ENCODE measurements around the gene GNAI2.
"Not testable (repeated sequence)": the region's sequence is repeated elsewhere in the genome, so short reads cannot be mapped to it uniquely, and the experiment has no call there.

GNAI2 gene

DNA sequence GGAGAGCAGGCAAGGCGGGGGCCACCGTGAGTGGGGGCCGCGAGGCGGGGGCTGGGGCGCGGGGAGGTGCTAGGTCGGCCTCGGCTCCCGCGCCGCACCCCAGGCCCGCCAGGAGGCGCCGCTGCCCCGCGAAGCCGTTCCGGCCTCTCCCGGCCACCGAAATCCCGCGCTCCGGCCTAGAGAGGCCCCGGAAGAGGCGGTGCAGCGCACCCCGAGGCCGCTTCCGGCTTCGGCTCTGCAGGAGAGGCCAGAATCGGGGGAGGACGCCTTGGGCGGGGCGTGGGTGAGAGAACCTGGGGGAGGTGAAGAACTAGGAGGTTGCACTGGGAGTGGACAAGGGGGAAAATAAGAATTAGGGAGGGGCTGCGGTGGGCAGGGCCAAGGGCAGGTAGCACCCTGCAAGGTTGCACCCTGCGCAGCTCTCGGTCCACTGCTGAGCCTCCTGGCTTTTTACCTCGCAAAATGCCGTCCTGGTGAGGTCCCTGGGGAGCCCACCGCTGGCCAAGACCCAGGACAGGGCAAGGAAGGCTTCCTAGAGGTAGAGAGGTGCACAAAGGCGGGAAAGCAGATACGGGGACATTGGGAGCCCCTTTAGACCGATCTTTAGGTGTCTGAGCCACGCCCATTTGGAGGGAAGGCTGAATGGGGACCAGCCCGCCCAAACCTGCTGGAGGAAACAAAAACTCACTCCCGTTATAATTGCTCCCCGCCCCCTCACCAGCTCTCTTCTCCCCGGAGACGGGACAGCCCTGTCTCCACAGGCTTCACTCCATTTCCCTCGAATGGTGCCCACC lies 8.4 kb upstream of the GNAI2 start:
- FAIRE-seq = peak; percentile 86

DNA sequence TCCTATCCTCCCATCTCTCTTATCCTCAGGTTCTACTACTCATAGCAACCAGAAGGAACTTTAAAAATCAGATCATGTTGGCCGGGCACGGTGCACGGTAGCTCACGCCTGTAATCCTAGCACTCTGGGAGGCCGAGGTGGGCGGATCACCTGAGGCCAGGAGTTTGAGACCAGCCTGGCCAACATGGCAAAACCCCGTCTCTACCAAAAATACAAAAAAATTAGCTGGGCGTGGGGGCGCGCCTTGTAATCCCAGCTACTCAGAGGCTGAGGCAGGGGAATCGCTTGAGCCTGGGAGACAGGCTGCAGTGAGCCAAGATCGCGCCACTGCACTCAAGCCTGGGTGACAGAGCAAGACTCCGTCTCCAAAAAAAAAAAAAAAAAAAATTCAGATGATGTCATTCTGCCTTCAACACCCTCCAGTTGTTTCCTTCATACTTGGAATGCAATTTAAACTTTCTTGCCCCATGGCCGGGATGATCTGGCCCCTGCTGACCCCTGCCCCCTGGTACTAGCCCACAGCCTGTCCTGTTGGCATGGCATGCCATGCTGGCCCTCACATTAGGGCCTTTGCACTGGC lies 7.7 kb upstream of the GNAI2 start:
- not testable (repeated sequence) for FAIRE-seq

DNA sequence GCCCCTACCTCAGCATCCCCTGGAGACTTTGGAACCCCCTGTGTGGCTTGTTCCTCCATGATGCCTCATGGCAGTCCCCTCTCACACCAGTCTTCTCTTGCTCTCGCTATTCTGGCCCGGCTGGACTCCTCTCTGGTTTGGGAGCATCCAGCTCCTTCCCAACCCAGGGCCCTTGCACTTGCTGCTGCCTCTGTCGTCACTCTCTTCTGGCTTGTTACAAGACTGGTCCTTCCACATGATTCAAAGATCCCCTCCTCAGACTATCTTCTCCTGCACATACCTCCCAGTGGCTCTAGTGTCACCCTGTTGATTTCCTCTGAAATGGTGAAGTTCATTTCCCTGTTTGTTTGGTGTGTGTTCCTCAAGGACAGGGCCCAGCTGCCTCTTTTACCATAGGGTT lies 6.5 kb upstream of the GNAI2 start:
- no peak for FAIRE-seq

DNA sequence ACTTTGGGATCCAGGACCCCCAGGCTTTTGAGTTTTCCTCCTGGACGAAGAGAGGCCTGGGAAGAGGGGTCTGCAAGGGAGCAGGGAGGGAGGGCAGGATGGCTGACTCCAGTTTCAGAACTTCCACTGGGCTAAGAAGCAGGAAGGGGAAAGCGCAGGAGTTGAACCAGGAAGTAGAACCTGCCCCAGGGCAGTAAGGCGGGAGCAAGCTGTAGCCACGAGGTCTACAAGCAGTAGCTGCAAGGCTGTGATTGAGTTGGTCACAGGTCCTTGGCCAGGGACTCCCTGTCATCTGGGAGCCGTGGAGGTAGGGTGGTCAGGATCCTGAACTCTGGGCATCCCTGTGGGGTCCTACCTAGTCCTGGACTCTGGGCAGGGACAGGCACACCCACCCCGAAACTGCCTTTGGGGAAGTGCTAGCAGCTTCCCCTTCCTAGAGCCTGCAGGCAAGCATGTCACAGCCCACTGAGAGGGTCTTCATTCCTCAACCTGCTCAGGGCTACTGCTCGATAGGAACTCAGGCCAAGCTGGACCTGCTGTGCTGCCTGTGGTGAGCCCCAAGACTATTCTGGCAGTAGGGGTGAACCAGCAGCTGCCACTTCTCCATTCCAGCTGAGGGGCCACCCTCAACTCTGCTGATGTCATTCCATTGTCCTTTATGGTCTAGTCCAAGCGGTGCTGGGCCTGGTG lies 5.8 kb upstream of the GNAI2 start:
- no peak for FAIRE-seq

DNA sequence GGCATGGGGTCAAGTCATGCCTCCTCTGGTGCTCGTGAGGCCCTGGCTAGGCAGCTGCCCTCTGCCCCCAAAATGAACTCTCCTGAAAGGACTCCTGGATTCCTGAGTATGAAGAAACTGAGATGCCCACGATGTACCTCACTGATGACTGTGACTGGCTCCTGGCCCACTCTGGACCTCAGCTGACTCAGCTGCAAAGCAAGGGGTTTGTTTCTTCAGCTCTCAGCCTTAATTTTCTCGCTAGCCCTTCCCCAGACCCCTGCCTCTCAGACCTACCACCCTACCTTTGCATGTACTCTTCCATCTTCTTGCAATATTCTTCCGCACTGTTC lies 5.2 kb upstream of the GNAI2 start:
- FAIRE-seq = no peak

DNA sequence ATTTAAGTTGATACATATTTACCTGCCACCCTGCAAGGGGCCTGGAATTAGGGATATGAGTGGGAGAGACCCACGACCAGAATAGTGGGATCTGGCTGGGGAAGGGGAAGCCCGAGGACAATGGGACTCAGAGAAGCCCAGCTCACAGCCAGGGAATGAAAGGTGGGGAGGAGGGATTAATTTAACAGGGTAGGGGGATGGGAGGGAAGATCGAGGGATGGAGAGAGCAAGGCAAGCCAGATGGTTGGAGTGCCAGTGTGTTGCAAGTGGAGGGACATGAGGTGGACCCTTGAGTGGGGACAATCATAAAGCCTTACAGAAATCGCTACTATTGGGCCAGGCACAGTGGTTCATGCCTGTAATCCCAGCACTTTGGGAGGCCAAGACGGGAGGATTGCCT lies 4.4 kb upstream of the GNAI2 start:
- no peak for FAIRE-seq

DNA sequence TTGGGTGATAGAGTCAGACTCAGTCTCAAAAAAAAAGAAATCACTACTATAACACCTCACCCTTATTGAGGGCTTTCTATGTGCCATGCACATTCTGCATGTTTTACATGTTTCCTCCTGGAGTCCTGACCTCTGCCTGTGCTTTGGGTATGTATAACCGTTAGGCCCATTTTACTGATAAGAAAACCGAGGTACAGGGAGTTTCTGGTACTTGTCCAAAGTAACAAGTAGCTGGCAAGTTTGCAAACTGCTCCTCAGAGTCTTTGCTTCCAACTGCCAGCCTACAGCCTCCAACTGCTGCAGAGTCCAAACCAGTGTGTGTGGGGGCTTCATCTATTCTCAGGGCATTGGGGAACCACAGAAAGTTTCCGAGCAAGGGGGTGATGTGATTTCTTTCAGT lies 3.7 kb upstream of the GNAI2 start:
- no peak for FAIRE-seq

DNA sequence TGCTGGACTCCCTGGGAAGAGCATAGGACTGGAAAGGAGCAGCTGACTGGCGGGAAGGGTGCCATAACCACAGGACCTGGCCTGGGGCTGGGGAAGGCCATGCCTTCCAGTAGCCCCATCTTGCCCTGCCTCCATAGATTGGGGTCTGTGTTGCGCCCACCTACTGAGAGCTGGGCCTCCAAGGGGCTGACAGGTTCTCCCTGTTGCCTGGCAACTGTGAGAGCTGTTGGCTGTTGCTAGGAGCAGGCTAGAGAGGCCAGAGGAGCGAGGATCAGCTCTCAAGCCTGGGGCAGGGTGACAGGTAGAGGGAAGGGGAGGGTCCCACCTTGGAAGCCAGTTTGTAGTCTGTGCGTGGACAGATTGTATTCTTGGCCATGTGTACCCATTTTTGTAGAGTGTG lies 2.8 kb upstream of the GNAI2 start:
- FAIRE-seq = no peak

DNA sequence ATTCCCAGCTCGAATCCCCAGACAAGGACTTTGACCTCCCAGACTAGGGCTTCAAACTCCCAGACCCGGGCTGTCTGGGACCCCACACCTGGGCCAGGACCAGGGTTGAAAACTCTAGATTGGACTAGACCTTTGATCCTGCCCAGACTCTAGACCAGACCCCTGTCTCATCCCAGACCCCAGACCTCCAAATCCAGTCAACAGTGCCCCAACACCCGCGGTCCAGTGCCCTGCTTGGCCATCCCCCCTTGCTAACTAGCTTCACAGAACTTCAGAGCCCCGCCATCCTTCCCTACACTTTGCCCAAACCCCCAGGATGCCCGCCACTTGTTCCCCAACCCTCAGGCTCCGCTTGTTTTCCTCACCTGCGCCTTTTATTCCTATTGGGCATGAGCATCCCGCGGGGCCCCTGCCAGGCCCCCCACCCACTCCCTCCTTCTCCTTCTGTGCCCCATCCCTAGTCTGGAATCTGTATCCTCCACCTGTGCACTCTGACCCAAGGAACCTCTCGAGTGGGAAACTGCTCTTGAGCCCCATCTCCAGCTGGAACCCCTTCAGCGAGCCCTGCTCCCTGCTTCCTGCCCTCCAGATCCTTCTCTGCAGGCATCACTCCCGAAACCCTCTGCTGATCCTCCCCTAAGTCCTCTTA lies 604 bp downstream of the GNAI2 start:
- FAIRE-seq = no peak

DNA sequence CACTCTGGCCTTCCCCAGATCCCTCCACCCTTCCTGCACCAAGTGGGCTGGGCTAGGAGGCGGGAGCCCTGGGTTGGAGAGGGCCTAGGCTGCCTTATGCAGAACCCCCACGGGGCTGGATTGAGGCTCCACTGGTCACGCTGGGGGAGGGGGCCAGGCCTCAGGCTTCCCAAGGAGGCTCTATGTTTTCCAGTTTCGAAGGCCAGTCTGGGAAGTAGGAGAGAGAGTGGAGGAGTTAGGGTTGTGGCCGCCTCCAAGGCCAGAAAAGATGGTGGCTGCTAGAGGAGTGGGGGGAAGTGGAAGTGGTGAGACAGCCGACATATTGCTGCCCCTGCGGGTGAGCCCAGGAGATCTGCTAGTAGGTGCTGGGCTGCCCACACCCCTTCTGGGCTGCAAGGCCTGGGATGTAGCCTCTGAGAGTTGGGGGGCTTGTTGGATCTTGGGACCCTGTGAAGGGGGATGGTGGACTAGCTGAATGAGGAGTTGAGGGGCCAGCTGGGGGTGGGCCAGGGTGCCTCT lies 1.2 kb downstream of the GNAI2 start:
- no peak for FAIRE-seq

DNA sequence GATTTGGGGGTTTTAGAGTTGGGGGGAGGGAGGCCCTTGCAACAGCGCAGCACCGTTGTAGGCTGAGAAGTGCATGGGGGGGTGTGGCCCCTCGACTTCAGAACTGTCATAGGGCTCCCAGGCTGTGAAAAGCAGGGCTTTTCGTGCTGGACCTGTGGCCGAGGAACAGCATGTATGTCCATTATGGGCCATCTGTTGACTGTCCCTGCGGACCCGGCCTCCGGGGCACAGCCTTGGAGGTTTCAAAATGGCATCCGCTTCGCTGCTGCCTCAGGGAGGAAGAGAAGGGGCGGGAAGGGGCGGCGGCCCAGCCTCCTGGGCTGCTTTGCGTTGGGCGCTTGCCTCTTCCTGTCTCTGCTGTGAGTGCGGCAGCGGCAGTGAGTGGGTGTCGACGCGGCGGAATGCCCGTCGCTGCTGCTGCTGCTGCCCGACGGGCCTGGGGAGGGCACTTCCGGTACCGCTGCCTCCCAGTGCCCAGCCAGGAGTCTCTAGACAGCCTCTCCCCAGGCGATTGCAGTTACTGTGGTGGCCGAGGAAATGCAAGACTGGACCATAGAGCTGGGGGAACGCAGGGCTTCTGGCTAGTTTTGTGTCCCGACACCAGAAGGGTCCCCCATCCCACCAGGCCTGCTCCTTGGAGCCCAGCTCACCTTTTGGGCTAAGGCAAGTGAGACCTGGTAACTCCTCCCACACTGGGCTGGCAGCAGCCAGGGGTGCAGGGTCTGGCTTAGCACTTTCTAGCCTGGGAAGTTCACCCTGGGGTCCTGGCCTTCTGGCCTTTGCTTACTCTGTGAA lies 1.9 kb downstream of the GNAI2 start:
- no peak for FAIRE-seq

DNA sequence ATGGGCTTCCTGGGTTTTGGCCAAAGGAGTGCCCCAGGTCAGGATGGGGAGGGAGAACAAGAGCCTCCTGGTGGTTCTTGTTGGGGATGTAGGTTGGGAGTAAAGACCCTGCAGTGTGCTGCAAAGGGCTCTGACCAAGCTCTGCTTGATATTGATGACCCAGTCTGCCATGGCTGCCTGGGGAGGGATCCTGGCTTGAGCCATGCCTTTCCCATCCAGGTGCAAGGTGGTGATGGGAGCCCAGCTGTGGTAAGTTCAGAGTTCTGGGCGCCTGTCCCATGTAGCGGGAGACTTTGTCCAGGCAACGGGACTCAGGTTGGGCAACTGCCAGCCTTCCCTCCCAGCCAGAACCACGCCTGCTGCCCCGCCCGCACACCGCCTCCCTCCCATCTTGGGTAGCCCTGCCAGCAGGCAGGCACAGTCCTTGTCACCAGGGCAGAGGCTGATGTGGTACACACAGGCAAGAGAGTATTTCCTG lies 2.6 kb downstream of the GNAI2 start:
- FAIRE-seq = no peak

DNA sequence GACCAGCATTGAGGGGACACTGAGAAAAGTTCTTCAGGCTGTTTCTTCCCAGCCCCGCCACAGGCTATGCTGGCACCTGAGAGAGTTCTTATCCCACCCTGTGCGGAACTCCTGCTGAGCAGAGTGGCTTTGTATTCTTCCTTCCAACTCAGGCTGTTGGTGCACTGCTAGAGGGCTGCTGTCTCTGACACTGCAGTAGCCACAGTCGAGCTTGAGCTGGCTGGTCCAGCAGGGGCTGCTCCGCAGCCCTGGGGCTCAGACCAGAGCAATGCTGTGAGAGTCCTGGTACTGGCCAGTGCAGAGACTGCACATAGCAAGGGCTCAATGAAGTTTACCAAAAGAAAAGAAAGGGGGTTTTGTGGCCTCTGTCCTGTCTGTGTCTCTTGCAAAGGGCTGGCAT lies 3.6 kb downstream of the GNAI2 start:
- FAIRE-seq = no peak

DNA sequence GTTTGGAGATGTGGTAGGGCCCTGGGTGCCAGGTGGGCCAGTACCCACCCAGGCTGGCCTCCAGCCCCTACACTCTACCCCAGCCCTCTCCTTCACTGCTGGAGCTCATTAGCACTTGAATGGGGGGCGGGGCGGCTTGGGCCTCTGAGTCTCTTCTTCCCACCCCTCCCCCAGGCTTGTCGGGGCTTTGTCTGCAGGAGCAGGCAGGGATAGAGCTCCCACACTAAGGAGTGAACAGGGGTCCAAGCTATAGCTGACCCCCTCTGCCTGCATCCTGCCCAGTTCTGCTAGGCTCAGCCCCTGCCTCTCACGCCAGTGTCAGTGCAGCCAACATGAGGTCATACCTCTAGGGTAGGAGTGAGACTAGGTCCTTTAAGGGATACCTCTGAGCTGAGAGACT lies 5.2 kb downstream of the GNAI2 start:
- FAIRE-seq = no peak

DNA sequence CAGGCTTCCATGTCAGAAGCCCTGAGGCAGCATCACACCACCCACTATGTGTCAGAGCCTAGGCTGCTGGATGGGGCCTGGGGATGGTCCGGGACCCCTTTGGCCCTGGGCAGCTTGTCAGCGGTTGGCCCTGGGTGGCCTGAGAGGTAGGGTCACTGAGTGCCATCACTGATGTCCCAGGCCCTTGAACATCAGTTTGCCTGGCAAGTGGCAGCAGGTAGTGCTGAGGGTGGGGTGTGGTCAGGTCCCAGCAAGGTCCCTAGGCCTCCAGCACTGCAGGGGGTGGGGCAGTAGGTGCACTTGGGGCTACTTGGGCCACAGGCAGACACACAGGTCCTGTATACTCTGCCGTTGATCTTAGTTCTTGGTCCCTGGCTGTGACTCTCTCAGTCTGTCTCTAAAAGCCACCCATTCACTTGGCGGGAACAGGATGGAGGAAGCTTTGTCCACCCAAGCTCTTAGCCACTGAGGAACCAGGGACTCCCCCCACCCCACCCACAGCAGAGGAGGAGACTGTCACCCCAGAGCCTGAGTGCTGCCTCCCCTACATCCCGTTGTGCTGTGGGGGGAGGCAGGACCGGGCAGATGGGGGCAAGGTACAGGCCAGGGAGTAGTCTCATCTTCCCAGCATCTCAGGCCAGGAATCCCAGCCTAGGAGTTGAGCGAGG lies 5.8 kb downstream of the GNAI2 start:
- FAIRE-seq = no peak

DNA sequence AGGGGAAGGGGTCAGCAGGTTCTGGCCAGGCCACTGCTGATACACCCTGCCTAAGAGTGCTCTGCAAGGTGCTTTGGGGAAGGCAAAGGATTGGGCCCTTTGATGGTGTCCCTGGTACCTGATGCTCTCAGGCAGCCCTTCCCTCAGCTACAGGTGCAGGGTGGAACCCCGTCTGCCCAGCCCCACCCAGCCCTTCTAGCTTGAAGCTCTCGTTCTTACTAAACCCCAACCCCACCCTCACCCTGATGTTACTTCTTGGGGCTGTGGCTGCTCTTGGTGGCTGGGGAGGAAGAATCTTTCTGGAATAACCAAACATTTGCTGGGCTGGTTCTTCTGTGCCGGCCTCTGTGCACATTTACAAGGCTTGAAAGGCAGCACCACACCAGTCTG lies 6.4 kb downstream of the GNAI2 start:
- FAIRE-seq = no peak

DNA sequence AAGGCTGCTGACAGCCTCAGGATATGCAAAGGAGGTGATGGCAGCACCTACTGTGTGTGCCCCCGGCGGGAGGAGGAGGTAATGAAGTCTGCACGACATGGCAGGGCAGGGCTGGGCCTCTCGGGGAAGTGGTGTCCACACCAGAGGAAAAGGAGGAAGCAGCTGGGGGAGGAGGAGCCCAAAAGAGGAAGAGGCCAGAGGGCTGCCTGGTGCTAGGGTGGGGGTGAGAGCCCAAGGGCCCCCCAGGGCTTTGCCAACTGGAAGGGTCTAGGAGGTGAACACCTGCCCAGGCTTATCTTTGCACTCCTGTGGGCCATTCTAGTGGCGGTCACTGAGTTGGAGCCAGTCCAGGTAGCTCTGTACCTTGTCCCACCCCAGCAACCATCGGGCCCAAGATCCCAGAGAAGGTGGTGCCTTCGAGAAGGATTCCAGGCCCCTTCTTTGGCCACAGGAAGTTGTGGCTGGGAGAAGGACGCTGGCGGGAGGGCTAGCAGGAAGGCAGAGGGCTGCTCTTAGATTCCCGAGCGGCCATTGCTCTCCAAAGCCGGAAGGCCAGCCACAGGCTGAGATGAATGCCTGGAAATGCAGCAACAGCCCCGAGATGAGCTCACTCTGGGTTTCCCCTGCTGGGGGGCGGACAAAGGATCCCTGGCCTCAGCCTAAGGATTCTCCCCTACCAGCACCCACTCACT lies 7.0 kb downstream of the GNAI2 start:
- no peak for FAIRE-seq

DNA sequence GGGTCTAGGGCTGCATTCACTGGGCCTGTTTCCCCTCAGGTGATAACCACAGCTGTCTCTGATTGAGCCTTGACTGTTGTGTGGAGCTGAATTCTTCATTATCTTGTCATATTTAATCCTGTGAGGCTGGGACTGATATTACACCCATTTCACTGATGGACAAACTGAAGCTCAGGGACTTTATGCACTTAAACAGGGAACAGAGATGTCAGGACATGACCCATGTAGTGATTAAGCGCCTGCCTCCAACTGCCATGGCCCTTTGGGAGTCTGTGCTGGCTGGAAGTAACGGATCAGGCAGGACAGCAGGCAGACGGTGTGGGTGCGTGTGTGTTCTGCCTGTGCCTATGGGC lies 7.5 kb downstream of the GNAI2 start:
- FAIRE-seq = no peak

DNA sequence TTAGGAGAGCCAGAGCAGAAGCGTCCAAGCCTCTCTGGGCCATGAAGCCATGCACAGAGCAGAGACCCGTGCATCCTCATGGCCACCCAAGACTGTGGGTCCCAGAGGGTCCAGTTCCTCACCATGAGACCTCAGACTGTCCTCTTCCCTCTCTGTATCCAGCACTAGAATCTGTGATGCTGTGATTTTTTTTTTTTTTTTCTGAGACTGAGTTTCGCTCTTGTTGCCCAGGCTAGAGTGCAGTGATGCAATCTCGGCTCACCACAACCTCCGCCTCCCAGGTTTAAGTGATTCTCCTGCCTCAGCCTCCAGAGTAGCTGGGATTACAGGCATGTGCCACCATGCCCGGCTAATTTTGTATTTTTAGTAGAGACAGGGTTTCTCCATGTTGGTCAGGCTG lies 8.8 kb downstream of the GNAI2 start:
- FAIRE-seq = not testable (repeated sequence)

DNA sequence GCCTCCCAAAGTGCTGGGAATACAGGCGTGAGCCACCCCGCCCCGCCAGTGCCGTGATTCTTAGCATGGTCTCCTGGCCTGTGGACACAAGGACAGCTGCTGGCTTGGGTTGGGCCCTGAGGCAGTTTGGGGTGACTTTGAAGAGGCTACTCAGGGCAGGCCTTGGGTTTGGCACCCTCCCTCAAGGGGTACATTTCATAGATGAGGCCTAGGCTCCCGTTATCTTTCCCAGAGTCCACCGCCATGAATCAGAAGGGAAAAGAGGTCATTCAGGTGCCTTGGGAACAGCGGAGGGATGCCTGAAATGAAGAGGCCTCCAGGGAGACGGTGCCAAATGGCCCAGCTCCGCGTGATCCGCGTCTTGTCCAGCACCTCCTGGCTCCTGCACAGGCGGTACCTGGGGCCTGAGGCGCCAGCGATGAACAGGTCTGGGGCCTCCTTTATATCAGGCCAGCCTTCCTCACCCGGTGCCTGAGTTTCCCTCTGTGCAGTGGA lies 9.3 kb downstream of the GNAI2 start:
- FAIRE-seq = no peak

DNA sequence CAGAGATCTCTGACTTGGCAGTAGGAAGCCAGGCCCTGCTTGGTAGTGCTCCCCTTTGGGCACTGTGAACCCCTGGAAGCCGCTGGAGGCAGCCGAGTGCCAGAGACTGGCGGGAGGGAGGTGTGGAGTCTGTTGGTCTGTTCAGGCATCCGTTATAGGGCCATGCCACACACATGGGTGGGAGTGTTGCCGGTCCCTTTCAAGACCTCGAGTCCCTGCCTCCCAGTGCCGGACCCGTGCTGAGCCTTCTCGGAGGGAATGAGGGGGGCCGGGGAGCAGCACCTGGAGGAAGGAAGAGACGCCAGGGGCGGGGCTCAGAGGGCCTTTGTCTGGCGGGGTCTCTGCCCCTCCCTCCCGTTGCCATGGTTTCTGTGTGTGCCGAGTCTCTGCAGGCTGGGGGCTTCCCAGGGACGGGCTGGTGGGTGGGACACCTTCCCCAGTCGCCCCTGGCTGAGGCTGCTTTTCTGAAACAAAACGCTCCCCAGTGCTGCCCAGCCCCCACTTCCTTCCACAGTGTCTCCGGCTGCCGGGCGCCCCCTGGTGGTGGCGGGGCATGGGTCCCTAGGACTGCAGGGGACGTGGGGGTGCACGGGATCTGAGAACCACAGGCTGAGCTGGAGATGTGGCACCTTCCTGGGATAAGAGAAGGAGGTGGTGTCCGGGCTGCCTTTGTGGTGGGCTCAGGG lies 10.0 kb downstream of the GNAI2 start:
- FAIRE-seq = no peak
